Naive thymus-derived CD8-positive, alpha-beta T cell (primary cell): ENCODE data around the gene ZP4. TPM values are rescaled to one million over a fixed set of nuclear protein-coding genes. Genes with fewer than 3 reads are reported as not detected.

Experiments used
- ATAC-seq, 2 donors: fragments of 150-1000 bp; cut with Tn5 transposase in 1 of 2; sonication (Bioruptor Pico), chemical (Tn5 transposase) in 1 of 2; 1 replicate in 1 of 2; 2 replicates in 1 of 2; pipeline ENCODE4 v1.10.0; 2021; ENCODE audit warnings: mild to moderate bottlenecking in 2 of 2, moderate library complexity in 2 of 2
- POLR2A ChIA-PET: fragments of 350-600 bp; sonication (Branson Sonifier 250); formaldehyde crosslinking; loops from one replicate; lab custom pipeline; 2021; ENCODE audit warnings: antibody characterized with exemption; lab: Charles Lee
- DNase-seq, 10 donors: peaks; one replicate each; pipeline versions ENCODE4 v3.0.0 to v3.0.0-alpha.2; 2020 to 2022
- H3K27ac Mint-ChIP-seq, 10 donors: one replicate each; pipeline ENCODE4 v1.8.0; 2020 to 2022; ENCODE audit warnings: mild to moderate bottlenecking in 10 of 10, mixed read lengths in 10 of 10, moderate library complexity in 4 of 10, inconsistent platforms in 1 of 10
- H3K27me3 Mint-ChIP-seq, 5 donors: one replicate each; pipeline ENCODE4 v1.8.0; 2021 to 2022; ENCODE audit warnings: mixed read lengths in 5 of 5
- H3K36me3 Mint-ChIP-seq, 3 donors: one replicate each; pipeline ENCODE4 v1.8.0; 2020 to 2022; ENCODE audit warnings: mixed read lengths in 3 of 3, mild to moderate bottlenecking in 2 of 3, inconsistent platforms in 1 of 3
- H3K4me1 Mint-ChIP-seq, 4 donors: one replicate each; pipeline ENCODE4 v1.8.0; 2021 to 2022; ENCODE audit warnings: mixed read lengths in 4 of 4
- H3K4me3 Mint-ChIP-seq, 10 donors: one replicate each; pipeline ENCODE4 v1.8.0; 2020 to 2022; ENCODE audit warnings: mild to moderate bottlenecking in 10 of 10, mixed read lengths in 10 of 10, moderate library complexity in 6 of 10, inconsistent platforms in 1 of 10
- H3K9me3 Mint-ChIP-seq, 9 donors: one replicate each; pipeline ENCODE4 v1.8.0; 2020 to 2022; ENCODE audit warnings: mixed read lengths in 9 of 9, mild to moderate bottlenecking in 3 of 9, inconsistent platforms in 1 of 9, moderate library complexity in 1 of 9
- polyA plus RNA-seq, 3 donors: library from polyadenylated mRNA; unstranded; fragments of 300-500 nt; fragmentation: Illumina TruSeq; gene quantifications; one replicate each; pipeline ENCODE4 v1.2.3, GENCODE V29; 2021
- total RNA-seq, 8 experiments: library from RNA in 2 of 8; stranded (reverse) in 2 of 8; gene quantifications; one replicate each; pipeline ENCODE4 v1.2.3 and lab custom pipeline; 2021 to 2026

Gene ZP4
- total and polyA plus RNA-seq, 5 experiments from 2014 or later, result not detected

DNA sequence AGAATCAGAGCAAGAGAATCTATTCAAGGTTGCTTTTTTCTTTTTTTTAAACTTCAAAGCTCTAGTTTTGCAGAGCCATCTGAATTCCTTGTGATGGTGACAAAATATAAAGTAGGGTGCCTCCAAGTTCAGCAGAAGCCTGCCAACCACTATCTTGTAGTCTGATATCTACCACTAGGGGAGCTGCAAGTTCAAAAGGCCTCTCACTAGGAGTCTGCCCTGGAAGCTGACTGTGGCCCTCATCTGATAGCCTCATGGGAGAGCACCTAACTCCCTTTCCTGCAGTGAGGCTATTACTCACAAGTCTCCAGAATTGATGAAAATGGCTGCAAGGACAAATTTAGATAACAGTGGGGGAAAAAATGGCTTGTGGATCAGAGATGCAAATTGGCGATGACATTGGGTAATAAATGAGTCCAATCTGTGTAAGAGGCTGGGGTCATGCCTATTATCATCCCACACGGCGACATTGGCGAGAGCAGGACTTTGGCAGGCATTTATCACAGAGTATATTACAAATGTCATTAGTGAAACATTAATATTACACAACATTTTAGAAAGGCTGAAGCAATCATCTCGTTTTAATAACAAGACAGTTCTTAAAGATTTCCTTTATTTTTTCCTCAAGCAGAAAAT is 10.7 kb upstream of the ZP4 start:
- ATAC-seq, result no peak
- peaks cover 0 to 9% (median 3%) of the 10 kb centered on the region in 9 donors for H3K9me3 Mint-ChIP-seq
- H3K36me3 Mint-ChIP-seq, result no peaks in the 10 kb centered on the region
- no peak for DNase-seq
- H3K4me1 Mint-ChIP-seq, result no peaks in the 10 kb centered on the region
- POLR2A ChIA-PET, result no interaction called here
- no peak overlapping the region for H3K4me3 Mint-ChIP-seq
- H3K27ac Mint-ChIP-seq, result no peak overlapping the region
- peaks cover 0 to 3% (median 0%) of the 10 kb centered on the region in 5 donors for H3K27me3 Mint-ChIP-seq

DNA sequence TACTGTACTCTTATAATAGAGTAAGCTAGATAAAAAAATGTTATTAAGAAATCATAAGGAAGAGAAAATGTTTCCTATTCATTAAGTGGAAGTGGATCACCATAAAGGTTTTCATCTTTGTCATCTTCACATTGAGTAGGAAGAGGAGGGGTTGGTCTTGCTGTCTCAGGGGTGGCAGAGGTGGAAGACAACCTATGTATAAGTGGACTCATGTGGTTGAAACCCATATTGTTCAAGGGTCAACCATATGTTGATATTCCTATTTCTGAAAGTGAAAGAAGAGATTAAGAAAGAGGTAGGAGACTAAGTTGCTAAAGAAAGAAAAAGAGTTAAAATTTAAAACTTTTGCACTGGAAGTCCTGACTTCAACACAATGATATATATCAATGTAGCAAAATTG is 4.9 kb upstream of the ZP4 start:
- no peaks in the 10 kb centered on the region for H3K4me1 Mint-ChIP-seq
- no peak overlapping the region for H3K27ac Mint-ChIP-seq
- H3K4me3 Mint-ChIP-seq, result no peak overlapping the region
- POLR2A ChIA-PET, result no interaction called here
- peaks cover 0 to 1% (median 0%) of the 10 kb centered on the region in 5 donors for H3K27me3 Mint-ChIP-seq
- no peak for ATAC-seq
- no peaks in the 10 kb centered on the region for H3K36me3 Mint-ChIP-seq
- H3K9me3 Mint-ChIP-seq, result peaks cover 0 to 7% (median 0%) of the 10 kb centered on the region in 9 donors
- no peak for DNase-seq

DNA sequence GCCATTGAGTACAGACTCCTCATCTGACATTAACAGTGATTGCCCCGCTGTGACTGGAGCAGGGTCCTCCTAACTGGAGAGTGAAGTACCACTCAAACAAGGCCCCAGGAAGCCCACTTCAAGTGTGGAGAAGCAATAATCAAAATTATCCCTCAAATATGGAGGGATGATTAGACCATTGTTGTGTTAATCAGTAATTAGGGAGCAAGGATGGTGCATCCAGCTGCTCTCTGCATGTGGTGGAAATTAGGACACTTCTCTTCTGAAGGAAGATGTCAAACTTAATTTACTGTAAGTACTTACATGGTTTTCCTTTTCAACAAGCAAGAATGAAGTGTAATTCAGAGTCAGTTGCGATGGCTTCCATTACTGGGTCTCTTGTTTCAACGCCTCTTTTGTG is 3.4 kb upstream of the ZP4 start:
- Mint-ChIP-seq H3K27me3 (no peaks in the 10 kb centered on the region), H3K36me3 (no peaks in the 10 kb centered on the region), H3K4me3 (no peak overlapping the region), H3K9me3 (peaks cover 0 to 10% (median 0%) of the 10 kb centered on the region in 9 donors), H3K27ac (no peak overlapping the region), H3K4me1 (no peaks in the 10 kb centered on the region)
- no peak for ATAC-seq
- POLR2A ChIA-PET, result no interaction called here
- DNase-seq, result no peak

DNA sequence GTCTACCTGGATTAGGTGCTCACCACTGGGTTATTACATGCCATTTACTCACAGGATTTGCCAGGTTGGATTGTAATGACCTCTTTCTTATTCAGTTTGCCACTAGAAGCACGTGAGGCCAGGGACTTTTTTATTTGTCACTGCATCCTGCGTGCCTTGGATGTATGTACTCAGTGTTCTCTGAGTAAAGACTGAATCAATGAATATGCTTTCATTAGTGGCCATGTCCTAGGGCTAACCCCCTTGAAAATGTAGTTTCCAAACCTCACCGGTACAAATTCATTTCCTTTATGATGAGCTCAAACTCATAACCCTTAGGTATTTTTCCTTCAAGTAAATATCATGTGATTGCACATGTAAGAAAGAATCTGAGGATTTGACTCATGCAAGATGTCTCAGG is 1.3 kb upstream of the ZP4 start:
- no peaks in the 10 kb centered on the region for H3K27me3 Mint-ChIP-seq
- H3K27ac Mint-ChIP-seq, result no peak overlapping the region
- H3K36me3 Mint-ChIP-seq, result no peaks in the 10 kb centered on the region
- POLR2A ChIA-PET, result no interaction called here
- DNase-seq, result no peak
- no peak for ATAC-seq
- no peak overlapping the region for H3K4me3 Mint-ChIP-seq
- H3K9me3 Mint-ChIP-seq, result peaks cover 0 to 10% (median 0%) of the 10 kb centered on the region in 9 donors
- H3K4me1 Mint-ChIP-seq, result no peaks in the 10 kb centered on the region

DNA sequence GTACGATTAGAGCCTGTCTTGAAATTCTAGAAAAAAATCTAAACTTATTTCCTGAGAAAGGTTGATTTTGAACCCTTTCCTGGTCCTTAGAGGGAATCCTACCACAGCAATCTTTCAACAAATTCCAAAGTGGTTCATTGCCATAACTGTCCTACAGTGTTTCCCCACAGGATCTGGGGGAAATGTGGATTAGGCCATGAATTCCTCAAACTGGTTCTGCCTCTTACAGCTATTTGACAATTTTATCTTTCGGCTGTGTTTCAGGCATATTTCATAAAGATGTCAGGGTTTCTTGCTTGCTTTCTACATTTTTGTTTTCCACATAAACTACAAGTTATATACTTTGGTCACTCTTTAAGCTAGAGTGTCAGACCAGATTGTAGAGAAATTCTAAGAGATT is 544 bp upstream of the ZP4 start:
- H3K4me3 Mint-ChIP-seq, result no peak overlapping the region
- no peaks in the 10 kb centered on the region for H3K36me3 Mint-ChIP-seq
- H3K4me1 Mint-ChIP-seq, result no peaks in the 10 kb centered on the region
- no peaks in the 10 kb centered on the region for H3K27me3 Mint-ChIP-seq
- peaks cover 0 to 10% (median 0%) of the 10 kb centered on the region in 9 donors for H3K9me3 Mint-ChIP-seq
- POLR2A ChIA-PET, result no interaction called here
- H3K27ac Mint-ChIP-seq, result no peak overlapping the region
- ATAC-seq (no peak), DNase-seq (no peak)

DNA sequence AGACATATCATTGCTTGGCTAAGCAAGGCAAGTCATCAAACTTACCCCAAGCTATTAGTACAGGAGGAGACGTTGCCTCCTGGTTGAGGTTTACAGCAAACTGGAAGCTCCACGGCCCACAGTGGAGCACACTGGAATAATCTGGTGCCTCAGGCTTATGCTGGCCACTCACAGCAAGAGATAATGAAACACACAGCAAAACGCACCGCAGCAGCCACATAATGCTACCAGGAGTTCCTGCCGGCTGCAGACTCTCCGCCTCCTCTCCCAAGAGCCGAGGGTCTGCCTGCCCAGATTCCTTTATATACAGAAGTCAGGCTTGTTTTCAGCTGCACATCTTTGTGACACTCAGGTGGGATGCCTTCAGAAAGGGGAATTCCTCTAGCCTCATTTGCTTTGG is 306 bp downstream of the ZP4 start:
- POLR2A ChIA-PET, result no interaction called here
- ATAC-seq (no peak), DNase-seq (no peak)
- H3K9me3 Mint-ChIP-seq, result peaks cover 0 to 10% (median 0%) of the 10 kb centered on the region in 9 donors
- no peaks in the 10 kb centered on the region for H3K4me1 Mint-ChIP-seq
- no peak overlapping the region for H3K27ac Mint-ChIP-seq
- no peaks in the 10 kb centered on the region for H3K36me3 Mint-ChIP-seq
- H3K4me3 Mint-ChIP-seq, result no peak overlapping the region
- H3K27me3 Mint-ChIP-seq, result peaks cover 0 to 3% (median 0%) of the 10 kb centered on the region in 5 donors

DNA sequence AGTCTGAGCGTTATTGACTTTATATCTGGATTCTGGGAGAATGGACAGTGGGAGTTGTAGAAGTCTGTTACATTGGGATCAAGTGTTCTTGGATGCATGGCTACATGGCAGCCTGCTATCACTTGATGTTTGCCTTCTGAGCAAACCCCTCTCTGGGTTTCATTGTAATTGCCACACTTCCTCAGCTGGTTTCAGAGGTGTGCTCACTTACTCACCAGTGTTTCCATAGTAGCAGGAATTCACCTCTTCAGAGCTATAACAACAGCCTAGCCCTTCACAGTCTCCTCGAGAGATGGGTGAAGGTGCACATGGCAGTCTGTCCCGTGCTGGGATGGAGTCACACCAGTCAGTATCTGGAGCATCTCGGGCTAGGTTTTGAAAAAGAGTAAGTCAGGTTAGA is 2.6 kb downstream of the ZP4 start:
- Mint-ChIP-seq H3K27ac (no peak overlapping the region), H3K4me1 (no peaks in the 10 kb centered on the region), H3K27me3 (peaks cover 0 to 3% (median 0%) of the 10 kb centered on the region in 5 donors), H3K9me3 (peaks cover 0 to 10% (median 0%) of the 10 kb centered on the region in 9 donors), H3K36me3 (peaks cover 0 to under 1% (median 0%) of the 10 kb centered on the region in 3 donors), H3K4me3 (no peak overlapping the region)
- POLR2A ChIA-PET, result no interaction called here
- no peak for DNase-seq
- no peak for ATAC-seq

DNA sequence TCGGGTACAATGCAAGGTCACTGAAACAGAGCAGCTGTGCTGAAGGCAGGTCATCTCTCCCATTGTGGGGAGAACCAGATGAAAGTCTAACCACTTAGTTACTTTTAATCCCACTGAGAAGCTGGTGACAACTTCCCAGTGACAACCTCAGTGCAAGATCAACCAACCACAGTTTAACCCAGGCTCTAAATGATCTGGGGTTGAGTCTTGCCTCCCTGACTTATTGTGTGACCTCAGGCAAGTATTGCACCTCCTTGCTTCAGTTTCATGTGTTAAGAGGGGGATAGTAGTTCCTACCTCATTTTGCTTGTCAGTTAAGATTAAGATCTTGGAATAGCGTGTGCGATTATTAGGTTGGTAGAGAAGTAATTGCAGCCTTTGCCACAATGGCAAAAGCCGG is 3.2 kb downstream of the ZP4 start:
- H3K9me3 Mint-ChIP-seq, result peaks cover 0 to 13% (median 0%) of the 10 kb centered on the region in 9 donors
- ATAC-seq, result no peak

DNA sequence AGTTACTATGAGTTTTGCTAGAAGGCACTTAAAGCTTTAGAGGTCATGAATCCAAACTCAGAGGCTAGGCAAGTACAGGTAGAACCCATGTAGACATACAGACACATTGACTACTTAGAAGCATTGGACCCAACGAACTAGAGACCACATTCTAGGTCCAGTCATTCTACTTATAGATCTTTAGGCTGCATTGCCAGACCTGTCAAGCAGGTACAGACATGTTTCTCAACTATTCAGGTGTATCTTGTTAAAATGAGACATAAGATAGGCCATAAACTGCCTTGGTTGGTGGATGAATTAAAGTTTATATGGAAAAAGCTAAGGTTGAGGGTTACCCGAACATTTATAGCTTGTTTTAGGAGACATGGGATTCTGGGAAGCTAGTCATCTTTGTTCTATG is 6.5 kb downstream of the ZP4 start:
- no peak for ATAC-seq
- H3K27ac Mint-ChIP-seq, result no peak overlapping the region
- POLR2A ChIA-PET, result no interaction called here

More for the DNA sequence above, 3.2 kb downstream of the ZP4 start:
- H3K4me3 Mint-ChIP-seq, result no peak overlapping the region
- H3K27ac Mint-ChIP-seq, result no peak overlapping the region
- H3K4me1 Mint-ChIP-seq, result no peaks in the 10 kb centered on the region
- no peak for DNase-seq
- H3K27me3 Mint-ChIP-seq, result peaks cover 0 to 3% (median 0%) of the 10 kb centered on the region in 5 donors
- POLR2A ChIA-PET, result no interaction called here
- H3K36me3 Mint-ChIP-seq, result peaks cover 0 to 4% (median 0%) of the 10 kb centered on the region in 3 donors

DNA sequence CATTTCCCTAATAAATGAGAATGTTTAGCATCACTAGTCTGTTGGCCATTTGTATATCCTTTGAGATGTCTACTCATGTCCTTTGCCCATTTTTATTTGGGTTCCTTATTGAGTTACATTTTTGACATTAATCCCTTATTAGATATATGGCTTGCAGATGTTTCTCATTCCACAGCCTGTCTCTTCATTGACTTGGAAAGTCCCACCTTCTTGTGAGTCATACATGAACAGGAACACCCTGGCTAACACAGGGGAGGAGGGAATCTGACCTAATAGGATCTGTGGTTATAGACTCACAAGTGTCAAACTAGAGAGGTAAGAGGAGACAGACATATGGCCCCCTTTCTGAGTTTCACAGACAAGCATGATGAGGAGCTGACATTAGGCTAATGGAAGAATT is 11.5 kb downstream of the ZP4 start:
- Mint-ChIP-seq H3K36me3 (peaks cover 0 to 4% (median 0%) of the 10 kb centered on the region in 3 donors), H3K4me3 (no peak overlapping the region), H3K9me3 (peaks cover 0 to 8% (median 0%) of the 10 kb centered on the region in 9 donors), H3K4me1 (no peaks in the 10 kb centered on the region), H3K27ac (no peak overlapping the region), H3K27me3 (peaks cover 0 to 1% (median 0%) of the 10 kb centered on the region in 5 donors)
- POLR2A ChIA-PET, result no interaction called here
- no peak for ATAC-seq
- DNase-seq, result no peak

More for the DNA sequence above, 6.5 kb downstream of the ZP4 start:
- Mint-ChIP-seq H3K4me1 (no peaks in the 10 kb centered on the region), H3K9me3 (peaks cover 0 to 13% (median 0%) of the 10 kb centered on the region in 9 donors), H3K4me3 (no peak overlapping the region), H3K36me3 (peaks cover 0 to 4% (median 0%) of the 10 kb centered on the region in 3 donors), H3K27me3 (peaks cover 0 to 3% (median 0%) of the 10 kb centered on the region in 5 donors)
- no peak for DNase-seq

DNA sequence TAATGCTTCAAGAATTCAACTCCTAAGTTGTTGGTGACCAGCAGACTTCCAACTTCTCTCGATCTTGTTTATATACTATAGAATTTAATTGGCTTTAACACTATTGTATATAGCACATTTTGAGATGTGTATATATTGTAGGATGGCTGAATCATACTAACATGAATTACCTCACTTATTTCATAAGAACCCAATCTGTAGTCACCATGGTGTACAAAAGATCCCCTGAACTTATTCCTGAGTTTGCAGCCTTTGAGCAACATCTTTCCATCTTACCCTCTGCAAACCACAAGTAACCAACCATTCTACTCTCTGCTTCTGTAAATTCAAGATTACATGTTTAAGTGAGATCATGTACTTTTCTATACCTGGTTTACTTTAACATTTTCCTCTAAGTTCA is 12.3 kb downstream of the ZP4 start:
- ATAC-seq (no peak), DNase-seq (no peak)
- H3K9me3 Mint-ChIP-seq, result peaks cover 0 to 8% (median 0%) of the 10 kb centered on the region in 9 donors
- H3K27ac Mint-ChIP-seq, result no peak overlapping the region
- peaks cover 0 to 4% (median 0%) of the 10 kb centered on the region in 3 donors for H3K36me3 Mint-ChIP-seq
- no peaks in the 10 kb centered on the region for H3K27me3 Mint-ChIP-seq
- POLR2A ChIA-PET, result no interaction called here
- no peak overlapping the region for H3K4me3 Mint-ChIP-seq
- no peaks in the 10 kb centered on the region for H3K4me1 Mint-ChIP-seq

DNA sequence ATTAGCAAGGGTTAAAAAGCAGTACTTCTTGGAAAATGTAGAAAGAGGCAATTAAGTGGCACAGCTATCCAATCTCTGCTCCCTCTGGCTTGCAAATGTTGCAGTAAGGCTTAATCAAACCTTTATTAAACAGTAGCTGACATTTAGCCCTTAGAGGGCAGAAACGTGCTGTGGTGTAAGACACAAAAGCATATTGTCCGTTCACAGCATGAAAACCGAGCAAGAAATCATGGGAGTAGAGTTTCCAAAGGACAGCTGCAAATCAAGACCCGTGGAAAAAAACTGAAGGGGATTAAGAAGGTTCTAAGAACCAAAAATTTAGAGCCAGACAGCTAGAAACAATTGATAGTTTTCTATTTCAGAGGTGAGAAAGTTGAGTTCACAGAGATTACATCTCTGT is 13.1 kb downstream of the ZP4 start:
- Mint-ChIP-seq H3K27ac (no peak overlapping the region), H3K36me3 (no peaks in the 10 kb centered on the region), H3K27me3 (no peaks in the 10 kb centered on the region), H3K4me3 (no peak overlapping the region), H3K4me1 (no peaks in the 10 kb centered on the region), H3K9me3 (peaks cover 0 to 5% (median 0%) of the 10 kb centered on the region in 9 donors)
- no peak for ATAC-seq
- DNase-seq, result no peak
- POLR2A ChIA-PET, result no interaction called here

DNA sequence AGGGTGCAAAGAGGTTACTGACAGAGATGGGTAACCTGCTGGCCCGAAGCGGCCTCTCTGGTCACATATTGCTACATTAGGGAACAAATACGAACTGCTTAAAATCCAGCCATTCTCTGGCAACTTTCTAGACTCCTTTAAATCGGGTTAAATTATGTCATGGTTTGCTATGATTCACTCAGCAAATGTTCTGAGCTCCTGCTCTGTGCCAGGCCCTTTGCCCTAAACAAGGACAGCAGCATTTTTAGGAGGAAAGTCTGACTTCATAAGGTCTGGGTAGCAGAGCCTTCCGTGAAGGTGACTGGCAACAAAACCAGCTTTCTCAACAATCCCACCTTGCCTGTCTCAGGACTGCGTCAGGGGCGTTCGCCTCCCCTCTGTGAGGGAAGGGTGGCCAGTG is 15.4 kb downstream of the ZP4 start:
- peaks cover 0 to 12% (median 2%) of the 10 kb centered on the region in 5 donors for H3K27me3 Mint-ChIP-seq
- ATAC-seq (no peak), DNase-seq (no peak)
- no peaks in the 10 kb centered on the region for H3K36me3 Mint-ChIP-seq
- no peak overlapping the region for H3K27ac Mint-ChIP-seq
- H3K4me3 Mint-ChIP-seq, result no peak overlapping the region
- peaks cover 0 to 14% (median 0%) of the 10 kb centered on the region in 9 donors for H3K9me3 Mint-ChIP-seq
- POLR2A ChIA-PET, result no interaction called here
- no peaks in the 10 kb centered on the region for H3K4me1 Mint-ChIP-seq
